ENCODE results near the gene CDH20. TPM values are rescaled to one million over a fixed set of nuclear protein-coding genes. Genes with fewer than 3 reads are reported as not detected.

Gene CDH20
- total and polyA plus RNA-seq, 2 of the 4 experiments (the other 2 are of a cell fraction), result not detected

DNA sequence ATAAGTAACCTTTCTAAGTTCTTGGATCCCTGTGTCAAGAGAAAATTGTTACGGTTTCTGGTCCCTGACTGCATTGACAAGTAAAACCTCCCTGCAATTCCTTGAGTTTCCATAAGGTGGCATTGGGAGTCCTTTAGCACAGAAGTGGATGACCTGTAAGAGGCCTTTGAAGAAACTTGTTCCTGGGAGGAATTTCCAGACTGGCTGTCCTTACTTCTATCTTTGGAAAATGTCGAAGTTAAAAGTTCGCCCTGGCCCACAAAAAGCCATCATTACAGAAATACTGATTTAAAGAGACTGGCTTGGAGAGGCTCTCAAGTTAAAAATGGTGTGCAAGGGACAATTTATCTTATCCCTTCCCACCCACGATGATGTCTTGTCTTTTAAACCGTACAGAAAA lies 218.4 kb downstream of the CDH20 start:
- in situ Hi-C loops (cut with MboI; ENCODE audit: low sequenced_read_pairs) (loop anchor here (5.0 kb wide), 1 partner anchor 576 kb away; no protein-coding TSS in a partner anchor), dilution Hi-C loops (cut with HindIII; ENCODE audit: low sequenced_read_pairs, unreplicated experiment) (no loop called here), intact Hi-C loops (cut with micrococcal nuclease) (loop anchor here (1.0 kb wide), 2 partner anchors 343 to 580 kb away; no protein-coding TSS in a partner anchor)
- Histone ChIP-seq H4K20me1 (ENCODE audit: insufficient read depth, low read length) (no peaks in the 10 kb centered on the region), H3K4me3 (ENCODE audit: insufficient read depth, low read depth, low read length) (no peak overlapping the region), H4K5ac (ENCODE audit: low read depth, low read length) (peak overlapping the region; percentile 77; the same call in 1 of the 2 replicates), H2AK5ac (ENCODE audit: low read depth, low read length) (no peak overlapping the region), H2AK9ac (replicated peaks; ENCODE audit: low read depth, low read length, poor library complexity) (no peak overlapping the region), H3K4me1 (ENCODE audit: control insufficient read depth, insufficient read depth, low read length) (no peaks in the 10 kb centered on the region), H3K4me2 (ENCODE audit: low read depth, low read length) (peak overlapping the region; percentile 57; the same call in 1 of the 2 replicates), H2BK120ac (ENCODE audit: low read depth, low read length) (peak overlapping the region; percentile 48; the same call in 1 of the 2 replicates), H3K23ac (ENCODE audit: low read depth, low read length) (no peak overlapping the region), H4K91ac (ENCODE audit: insufficient read depth, low read depth, low read length) (no peak overlapping the region), H3K9ac (ENCODE audit: low read depth, low read length) (no peak overlapping the region), H3K18ac (ENCODE audit: low read depth, low read length) (peak overlapping the region; percentile 87; the same call in 1 of the 2 replicates), H2BK15ac (ENCODE audit: low read depth, low read length) (no peak overlapping the region), H2AFZ (replicated peaks; ENCODE audit: low read length, poor library complexity) (no peak overlapping the region), H2BK5ac (ENCODE audit: low read depth, low read length, poor library complexity, severe bottlenecking) (no peak overlapping the region), H3K27me3 (ENCODE audit: control insufficient read depth, insufficient read depth, low read length) (no peaks in the 10 kb centered on the region), H3K36me3 (ENCODE audit: control insufficient read depth, insufficient read depth, low read length) (no peaks in the 10 kb centered on the region), H3K14ac (replicated peaks; ENCODE audit: low read depth, low read length) (0 out of 2 replicates have a peak overlapping the region, but pooled peaks have one; percentile 10), H3K79me1 (ENCODE audit: low read depth in 1 of 2, low read length in 2 of 2) (no peaks in the 10 kb centered on the region), H3K9me1 (ENCODE audit: insufficient read depth, low read length) (0 out of 2 replicates have a peak, but pooled peaks cover 4% of the 10 kb centered on the region), H3K4ac (ENCODE audit: low read depth, low read length) (no peak overlapping the region), H3K56ac (ENCODE audit: extremely low read depth, insufficient read depth, low read length) (no peak overlapping the region), H3K27ac (ENCODE audit: insufficient read depth, low read length) (no peak overlapping the region), H3K9me3 (ENCODE audit: control insufficient read depth, insufficient read depth, low read length) (no peaks in the 10 kb centered on the region; the same call in 1 of the 2 replicates), H2BK20ac (ENCODE audit: low read depth, low read length) (no peak overlapping the region), H4K8ac (ENCODE audit: low read depth in 2 of 2, low read length in 2 of 2) (peak overlapping the region in 1 of 2 experiments; percentile 34; a peak in 1 of 4 replicates)
- POLR2A ChIA-PET (ENCODE audit: unreplicated experiment), result no interaction called here
- CTCF ChIA-PET, result interaction anchor here (0.6 to 0.8 kb wide), 2 partner anchors 10 to 30 kb away, joined by 5 read pairs; no protein-coding TSS in a partner anchor
- no TSS peak for BruUV-seq (replicated peaks)
- DNase-seq, result peak; percentile 88
- no CpG with 5 or more reads among the region's 5 CpGs for WGBS, 2 experiments (ENCODE audit: extremely low coverage in 2 of 2, insufficient read length in 1 of 2)
- peak; percentile 98 for ATAC-seq (ENCODE audit: low read depth)
- TF ChIP-seq CTCF (conservative IDR thresholded peaks at IDR 0.05; ENCODE audit: low read depth, low read length), result peak; percentile 86
- TF ChIP-seq BHLHE40 (IDR thresholded peaks at IDR 0.05; ENCODE audit: low read depth, low read length), result no peak
- TF ChIP-seq RAD21 (IDR thresholded peaks at IDR 0.05; ENCODE audit: low read length), result peak; percentile 88
- peak; percentile 91 for TF ChIP-seq SMC3 (IDR thresholded peaks at IDR 0.05; ENCODE audit: low read depth, low read length)
- no peak for TF ChIP-seq FOS (IDR thresholded peaks at IDR 0.05; ENCODE audit: low read depth, low read length)
- no peak for TF ChIP-seq CEBPB (IDR thresholded peaks at IDR 0.05; ENCODE audit: low read depth, low read length)
- TF ChIP-seq MAZ (IDR thresholded peaks at IDR 0.05; ENCODE audit: borderline replicate concordance, low read depth, low read length), result no peak
